K562 (cell line): Measurements from ENCODE around the gene FGF4. TPM values are rescaled to one million over a fixed set of nuclear protein-coding genes. Genes with fewer than 3 reads are reported as not detected.

ENCODE experiments used
- ATAC-seq: fragments of 200-7000 bp; cut with Tn5 transposase; 3 replicates; pipeline ENCODE4 v1.9.1; 2020; ENCODE audit warnings: moderate library complexity
- BruUV-seq: library from RNA; stranded (reverse); fragments of 400-500 nt; replicated peaks from 2 replicates; lab custom pipeline; 2021; lab: Mats Ljungman, UMichigan
- CTCF ChIA-PET: fragments of 300-600 bp; formaldehyde crosslinking; extraction: SDS; loops from one replicate; lab custom pipeline; 2021; ENCODE audit warnings: low intra/inter-chr PET ratio; lab: Yijun Ruan, JAX
- POLR2A ChIA-PET: fragments of 300-600, 350-650 bp; sonication (Branson Sonifier 250); formaldehyde crosslinking; extraction: SDS; loops from one replicate; lab custom pipeline; 2021; ENCODE audit warnings: antibody characterized with exemption, inconsistent platforms; lab: Yijun Ruan, JAX
- DNase-seq, 4 experiments: peaks; one replicate each; pipeline versions ENCODE4 v3.0.0 to v3.0.0-alpha.2; 2011 to 2018; ENCODE audit warnings: low spot score in 3 of 4, mixed read lengths in 3 of 4; ENCODE audit errors: extremely low read depth in 1 of 4
- FAIRE-seq: peaks from 2 replicates; lab custom pipeline; 2011; peaks lifted over from hg19 to GRCh38; lab: Jason Lieb, UNC
- H2AFZ ChIP-seq: 2 replicates; pipeline ENCODE4 v1.6.0; 2011; ENCODE audit warnings: low read depth, low read length, control low read depth, inconsistent platforms
- H3K27ac ChIP-seq: fragments of 200-600 bp; 3 replicates; pipeline ENCODE4 v1.8.0; 2011; ENCODE audit warnings: low read depth, mild to moderate bottlenecking, control low read depth, inconsistent platforms, low read length, moderate library complexity, mixed read lengths; ENCODE audit errors: extremely low read depth
- H3K27me3 ChIP-seq, 2 experiments: fragments of 300-600 bp in 1 of 2; 2 replicates in 1 of 2; 3 replicates in 1 of 2; pipeline versions ENCODE4 v1.6.0 to v1.8.0; 2011; ENCODE audit warnings: inconsistent platforms in 2 of 2, low read length in 2 of 2, mild to moderate bottlenecking in 1 of 2, mixed read lengths in 1 of 2, moderate library complexity in 1 of 2; ENCODE audit not compliant: control insufficient read depth in 2 of 2, insufficient read depth in 2 of 2
- H3K36me3 ChIP-seq: fragments of 300-600 bp; 3 replicates; pipeline ENCODE4 v1.8.0; 2011; ENCODE audit warnings: mild to moderate bottlenecking, low read length, inconsistent platforms; ENCODE audit not compliant: control insufficient read depth, insufficient read depth
- H3K4me1 ChIP-seq, 2 experiments: fragments of 200-600 bp in 1 of 2; replicated peaks in 1 of 2; 2 replicates in 1 of 2; 3 replicates in 1 of 2; pipeline versions ENCODE4 v1.5.1 to v1.8.0; 2011; ENCODE audit warnings: inconsistent platforms in 2 of 2, low read length in 2 of 2, mild to moderate bottlenecking in 1 of 2, mixed read lengths in 1 of 2, moderate library complexity in 1 of 2; ENCODE audit not compliant: control insufficient read depth in 2 of 2, insufficient read depth in 2 of 2
- H3K4me2 ChIP-seq: 2 replicates; pipeline ENCODE4 v1.6.1; 2011; ENCODE audit warnings: low read length, control low read depth, inconsistent platforms, mixed read lengths; ENCODE audit not compliant: insufficient read depth
- H3K4me3 ChIP-seq: fragments of 200-600 bp; sonication (generic), shearing (Covaris generic); 2 replicates; pipeline ENCODE4 v1.5.1; 2016; ENCODE audit warnings: control low read depth, inconsistent platforms
- H3K79me2 ChIP-seq: fragments of 200-600 bp; 3 replicates; pipeline ENCODE4 v1.8.0; 2011; ENCODE audit warnings: low read length, inconsistent platforms; ENCODE audit not compliant: control insufficient read depth, insufficient read depth
- H3K9ac ChIP-seq, 2 experiments: 2 replicates each; pipeline versions ENCODE4 v1.6.0 to v1.6.1; 2011; ENCODE audit warnings: low read depth in 2 of 2, low read length in 2 of 2, control low read depth in 1 of 2, inconsistent platforms in 1 of 2, mild to moderate bottlenecking in 1 of 2, mixed read lengths in 1 of 2; ENCODE audit not compliant: insufficient read depth in 1 of 2
- H3K9me1 ChIP-seq: one replicate; pipeline ENCODE4 v1.6.0; 2011; ENCODE audit warnings: inconsistent platforms, mild to moderate bottlenecking, low read length, moderate library complexity; ENCODE audit not compliant: control insufficient read depth, insufficient read depth
- H3K9me3 ChIP-seq: replicated peaks from 2 replicates; pipeline ENCODE4 v1.5.1; 2011; ENCODE audit warnings: low read depth, low read length, inconsistent platforms; ENCODE audit not compliant: control insufficient read depth, insufficient read depth
- H4K20me1 ChIP-seq: replicated peaks from 2 replicates; pipeline ENCODE4 v1.6.1; 2011; ENCODE audit warnings: low read length, inconsistent platforms, mixed read lengths; ENCODE audit not compliant: control insufficient read depth, insufficient read depth
- MAFG ChIP-seq: fragments of 450-650 bp; conservative IDR thresholded peaks from 2 replicates; pipeline ENCODE4 v1.6.1; 2016; ENCODE audit warnings: missing genetic modification characterization, missing compliant biosample characterization
- PKNOX1 ChIP-seq: fragments of 450-650 bp; IDR thresholded peaks from 2 replicates; pipeline ENCODE4 v1.6.1; 2016
- WHSC1 ChIP-seq: IDR thresholded peaks from one replicate; pipeline ENCODE4 v1.6.1; 2012; ENCODE audit warnings: low read length, control low read depth, inconsistent platforms
- ZNF133 ChIP-seq: fragments of 250-450 bp; sonication (Bioruptor Pico); IDR thresholded peaks from 2 replicates; pipeline ENCODE4 v1.4.0; 2020; ENCODE audit warnings: mild to moderate bottlenecking
- WGBS: fragments of 100-300 bp; shearing (Covaris generic); methylation state at CpG from one replicate; pipeline ENCODE4 v1.1.6; 2016; ENCODE audit warnings: low coverage, mixed read lengths; ENCODE audit not compliant: insufficient coverage; ENCODE audit errors: missing lambda C conversion rate; 5-methylcytosine and 5-hydroxymethylcytosine counted together
- in situ Hi-C: fragments of 300-500 bp; cut with MboI; formaldehyde crosslinking; loops from 4 replicates; pipeline ENCODE4 v1.15.0; 2018; ENCODE audit warnings: inconsistent platforms, mixed read lengths
- intact Hi-C: fragments of 100-400 bp; cut with micrococcal nuclease; formaldehyde crosslinking; loops from 2 replicates; pipeline ENCODE4 v1.14.2; 2022
- polyA plus RNA-seq, 8 experiments: library from polyadenylated mRNA; depleted of rRNA in 4 of 8; stranded (reverse) in 5 of 8; unstranded in 3 of 8; fragments of >200 nt; fragmentation: Nextera tagmentation in 2 of 8; fragmentation: Illumina TruSeq in 1 of 8; extraction: Ambion mirVana in 2 of 8; extraction: Trizol in 1 of 8; gene quantifications; 2 replicates each; pipeline versions ENCODE4 v1.2.1 to v1.2.3, GENCODE V29; 2011 to 2014; ENCODE audit warnings: inconsistent platforms in 1 of 8, missing spikeins in 1 of 8
- total RNA-seq, 7 experiments: library from RNA; depleted of rRNA in 6 of 7; stranded (reverse); fragments of >200 nt in 6 of 7; fragmentation: Illumina TruSeq in 2 of 7; extraction: Trizol in 2 of 7; gene quantifications; 2 replicates each; pipeline versions ENCODE4 v1.2.1 to v1.2.3, GENCODE V29; 2011 to 2021; ENCODE audit warnings: low replicate concordance in 1 of 7

Gene FGF4
- total and polyA plus RNA-seq, 9 of the 15 experiments (the other 6 are each of a cell fraction or from before 2014, with no cell fraction given): not detected

- H3K9me1 ChIP-seq: peaks cover 3% of the 10 kb centered on the region
- WGBS: 2% methylated on average over 9 of the region's 9 CpGs
- ChIA-PET POLR2A (no interaction called here), CTCF (no interaction called here)
- no peak overlapping the region for H3K9ac ChIP-seq
- H4K20me1 ChIP-seq: peaks cover 2% of the 10 kb centered on the region; the same call in 1 of the 2 replicates
- in situ Hi-C loops: loop anchor here (5.0 kb wide), 1 partner anchor 104 kb away; no protein-coding TSS in a partner anchor
- no peak overlapping the region for H2AFZ ChIP-seq
- TF ChIP-seq WHSC1: no peak
- 0 out of 2 replicates have a peak, but pooled peaks have one; percentile 13 for TF ChIP-seq PKNOX1
- TF ChIP-seq ZNF133 (CRISPR knock-in tag): no peak
- TF ChIP-seq MAFG (tag): no peak
- TF ChIP-seq, all 486 proteins: peak for 1
- BruUV-seq: no TSS peak
- FAIRE-seq (no peak), DNase-seq (no peak), ATAC-seq (no peak)
- Histone ChIP-seq H3K27ac (no peak overlapping the region), H3K4me1 (no peaks in the 10 kb centered on the region; a peak in 1 of 5 replicates), H3K79me2 (no peaks in the 10 kb centered on the region), H3K4me2 (no peak overlapping the region), H3K4me3 (no peak overlapping the region), H3K27me3 (peaks cover 9 to 50% of the 10 kb centered on the region in 2 experiments; a peak in 3 of 5 replicates), H3K9me3 (no peaks in the 10 kb centered on the region), H3K36me3 (no peaks in the 10 kb centered on the region)
- intact Hi-C loops: loop anchor here (5.0 kb wide), 1 partner anchor 94 kb away; the partner anchor contains the start of gene FGF19
Observed at GRCh38 chr11:69796063-69796462, 20.9 kb upstream of the FGF4 start.
